GM12892 (cell line): ENCODE measurements around the gene SPRED1.
"Not testable (repeated sequence)": the region's sequence is repeated elsewhere in the genome, so short reads cannot be mapped to it uniquely, and the experiment has no call there.

Experiments used
- POLR2A ChIP-seq: IDR thresholded peaks from 2 replicates; pipeline ENCODE4 v1.6.1; 2011; ENCODE audit warnings: low read depth, low read length, control low read depth
- POLR2AphosphoS5 ChIP-seq: IDR thresholded peaks from 2 replicates; pipeline ENCODE4 v1.6.1; 2011; ENCODE audit warnings: low read depth, low read length, control low read depth

GRCh38 chr15:38237021-38237420, 15.6 kb upstream of the SPRED1 start:
- TF ChIP-seq POLR2A, POLR2AphosphoS5: not testable (repeated sequence)
